ENCODE data around the gene MACF1.

MACF1 gene

GRCh38 chr1:39450956-39451606, 246.6 kb downstream of the MACF1 start:
- Histone ChIP-seq H3K4me1 (ENCODE audit: control extremely low read depth in 1 of 4, control insufficient read depth in 4 of 4, insufficient read depth in 4 of 4, low read length in 3 of 4) (no peaks in the 10 kb centered on the region), H3K27me3 (replicated peaks in 2 of 5; ENCODE audit: control insufficient read depth in 4 of 5, insufficient read depth in 5 of 5, low read length in 4 of 5) (no peaks in the 10 kb centered on the region), H3K36me3 (ENCODE audit: control insufficient read depth in 4 of 4, insufficient read depth in 4 of 4, low read length in 3 of 4) (peaks cover 59 to 93% (median 73%) of the 10 kb centered on the region in 4 experiments), H3K4me3 (ENCODE audit: control insufficient read depth in 1 of 7, extremely low read depth in 1 of 7, insufficient read depth in 4 of 7, low read depth in 2 of 7, low read length in 6 of 7) (no peak overlapping the region), H3K27ac (ENCODE audit: insufficient read depth in 1 of 2, low read depth in 1 of 2, low read length in 2 of 2, poor library complexity in 1 of 2, severe bottlenecking in 2 of 2) (no peak overlapping the region), H3K9me3 (ENCODE audit: control extremely low read depth in 1 of 5, control insufficient read depth in 4 of 5, insufficient read depth in 2 of 5, low read depth in 1 of 5, low read length in 4 of 5) (no peaks in the 10 kb centered on the region)
- no peak for DNase-seq
- 94% methylated on average over 6 of the region's 10 CpGs for WGBS (ENCODE audit: insufficient coverage)
- ChIA-PET POLR2A (no interaction called here), CTCF (no interaction called here)

- 96% methylated on average over 7 of the region's 7 CpGs for WGBS (ENCODE audit: insufficient coverage)
- Histone ChIP-seq H3K4me1 (ENCODE audit: control extremely low read depth in 1 of 4, control insufficient read depth in 4 of 4, insufficient read depth in 4 of 4, low read length in 3 of 4) (no peaks in the 10 kb centered on the region), H3K9me3 (ENCODE audit: control extremely low read depth in 1 of 5, control insufficient read depth in 4 of 5, insufficient read depth in 2 of 5, low read depth in 1 of 5, low read length in 4 of 5) (no peaks in the 10 kb centered on the region), H3K4me3 (ENCODE audit: control insufficient read depth in 1 of 7, extremely low read depth in 1 of 7, insufficient read depth in 4 of 7, low read depth in 2 of 7, low read length in 6 of 7) (no peak overlapping the region), H3K27ac (ENCODE audit: insufficient read depth in 1 of 2, low read depth in 1 of 2, low read length in 2 of 2, poor library complexity in 1 of 2, severe bottlenecking in 2 of 2) (no peak overlapping the region), H3K27me3 (replicated peaks in 2 of 5; ENCODE audit: control insufficient read depth in 4 of 5, insufficient read depth in 5 of 5, low read length in 4 of 5) (no peaks in the 10 kb centered on the region), H3K36me3 (ENCODE audit: control insufficient read depth in 4 of 4, insufficient read depth in 4 of 4, low read length in 3 of 4) (peaks cover 61 to 94% (median 75%) of the 10 kb centered on the region in 4 experiments)
- no peak for DNase-seq
- CTCF ChIA-PET = no interaction called here
- POLR2A ChIA-PET = no interaction called here
Observed at GRCh38 chr1:39452081-39452480, 247.6 kb downstream of the MACF1 start.

GRCh38 chr1:39452540-39452939, 248.0 kb downstream of the MACF1 start:
- peaks cover 62 to 94% (median 75%) of the 10 kb centered on the region in 4 experiments for H3K36me3 ChIP-seq (ENCODE audit: control insufficient read depth in 4 of 4, insufficient read depth in 4 of 4, low read length in 3 of 4)
- ChIA-PET POLR2A (no interaction called here), CTCF (no interaction called here)
- no peaks in the 10 kb centered on the region for H3K4me1 ChIP-seq (ENCODE audit: control extremely low read depth in 1 of 4, control insufficient read depth in 4 of 4, insufficient read depth in 4 of 4, low read length in 3 of 4)
- no peak overlapping the region for H3K4me3 ChIP-seq (ENCODE audit: control insufficient read depth in 1 of 7, extremely low read depth in 1 of 7, insufficient read depth in 4 of 7, low read depth in 2 of 7, low read length in 6 of 7)
- no peak overlapping the region for H3K27ac ChIP-seq (ENCODE audit: insufficient read depth in 1 of 2, low read depth in 1 of 2, low read length in 2 of 2, poor library complexity in 1 of 2, severe bottlenecking in 2 of 2)
- WGBS (ENCODE audit: insufficient coverage) = 94% methylated on average over 5 of the region's 5 CpGs
- no peaks in the 10 kb centered on the region for H3K27me3 ChIP-seq (replicated peaks in 2 of 5; ENCODE audit: control insufficient read depth in 4 of 5, insufficient read depth in 5 of 5, low read length in 4 of 5)
- no peaks in the 10 kb centered on the region for H3K9me3 ChIP-seq (ENCODE audit: control extremely low read depth in 1 of 5, control insufficient read depth in 4 of 5, insufficient read depth in 2 of 5, low read depth in 1 of 5, low read length in 4 of 5)
- no peak for DNase-seq

- WGBS (ENCODE audit: insufficient coverage) = no CpG with 5 or more reads among the region's 8 CpGs
- Histone ChIP-seq H3K27ac (ENCODE audit: insufficient read depth in 1 of 2, low read depth in 1 of 2, low read length in 2 of 2, poor library complexity in 1 of 2, severe bottlenecking in 2 of 2) (no peak overlapping the region), H3K9me3 (ENCODE audit: control extremely low read depth in 1 of 5, control insufficient read depth in 4 of 5, insufficient read depth in 2 of 5, low read depth in 1 of 5, low read length in 4 of 5) (no peaks in the 10 kb centered on the region), H3K4me3 (ENCODE audit: control insufficient read depth in 1 of 7, extremely low read depth in 1 of 7, insufficient read depth in 4 of 7, low read depth in 2 of 7, low read length in 6 of 7) (no peak overlapping the region), H3K4me1 (ENCODE audit: control extremely low read depth in 1 of 4, control insufficient read depth in 4 of 4, insufficient read depth in 4 of 4, low read length in 3 of 4) (no peaks in the 10 kb centered on the region), H3K27me3 (replicated peaks in 2 of 5; ENCODE audit: control insufficient read depth in 4 of 5, insufficient read depth in 5 of 5, low read length in 4 of 5) (no peaks in the 10 kb centered on the region), H3K36me3 (ENCODE audit: control insufficient read depth in 4 of 4, insufficient read depth in 4 of 4, low read length in 3 of 4) (peaks cover 62 to 94% (median 76%) of the 10 kb centered on the region in 4 experiments)
- DNase-seq = no peak
- ChIA-PET POLR2A (no interaction called here), CTCF (interaction anchor here (1.4 kb wide), 1 partner anchor 11 kb away, joined by 3 read pairs; no protein-coding TSS in a partner anchor)
Observed at GRCh38 chr1:39453603-39454002, 249.1 kb downstream of the MACF1 start.

- Histone ChIP-seq H3K4me1 (ENCODE audit: control extremely low read depth in 1 of 4, control insufficient read depth in 4 of 4, insufficient read depth in 4 of 4, low read length in 3 of 4) (no peaks in the 10 kb centered on the region), H3K9me3 (ENCODE audit: control extremely low read depth in 1 of 5, control insufficient read depth in 4 of 5, insufficient read depth in 2 of 5, low read depth in 1 of 5, low read length in 4 of 5) (no peaks in the 10 kb centered on the region), H3K4me3 (ENCODE audit: control insufficient read depth in 1 of 7, extremely low read depth in 1 of 7, insufficient read depth in 4 of 7, low read depth in 2 of 7, low read length in 6 of 7) (no peak overlapping the region), H3K36me3 (ENCODE audit: control insufficient read depth in 4 of 4, insufficient read depth in 4 of 4, low read length in 3 of 4) (peaks cover 58 to 98% (median 85%) of the 10 kb centered on the region in 4 experiments), H3K27ac (ENCODE audit: insufficient read depth in 1 of 2, low read depth in 1 of 2, low read length in 2 of 2, poor library complexity in 1 of 2, severe bottlenecking in 2 of 2) (no peak overlapping the region), H3K27me3 (replicated peaks in 2 of 5; ENCODE audit: control insufficient read depth in 4 of 5, insufficient read depth in 5 of 5, low read length in 4 of 5) (no peaks in the 10 kb centered on the region)
- 100% methylated on average over 4 of the region's 4 CpGs for WGBS (ENCODE audit: insufficient coverage)
- POLR2A ChIA-PET = no interaction called here
- CTCF ChIA-PET = interaction anchor here (0.8 to 1.6 kb wide), 5 partner anchors 11 to 97 kb away, joined by 3 to 6 read pairs (median 3); no protein-coding TSS in a partner anchor
- DNase-seq = no peak
Observed at GRCh38 chr1:39458991-39459390, 254.5 kb downstream of the MACF1 start.

- POLR2A ChIA-PET = no interaction called here
- CTCF ChIA-PET = no interaction called here
- no peak for DNase-seq
Observed at GRCh38 chr1:39462074-39462473, 257.6 kb downstream of the MACF1 start.

GRCh38 chr1:39466413-39467107, 262.1 kb downstream of the MACF1 start:
- Histone ChIP-seq H3K27me3 (replicated peaks in 2 of 5; ENCODE audit: control insufficient read depth in 4 of 5, insufficient read depth in 5 of 5, low read length in 4 of 5) (no peaks in the 10 kb centered on the region), H3K36me3 (ENCODE audit: control insufficient read depth in 4 of 4, insufficient read depth in 4 of 4, low read length in 3 of 4) (peaks cover 43 to 97% (median 70%) of the 10 kb centered on the region in 4 experiments), H3K4me1 (ENCODE audit: control extremely low read depth in 1 of 4, control insufficient read depth in 4 of 4, insufficient read depth in 4 of 4, low read length in 3 of 4) (no peaks in the 10 kb centered on the region), H3K9me3 (ENCODE audit: control extremely low read depth in 1 of 5, control insufficient read depth in 4 of 5, insufficient read depth in 2 of 5, low read depth in 1 of 5, low read length in 4 of 5) (no peaks in the 10 kb centered on the region), H3K4me3 (ENCODE audit: control insufficient read depth in 1 of 7, extremely low read depth in 1 of 7, insufficient read depth in 4 of 7, low read depth in 2 of 7, low read length in 6 of 7) (no peak overlapping the region), H3K27ac (ENCODE audit: insufficient read depth in 1 of 2, low read depth in 1 of 2, low read length in 2 of 2, poor library complexity in 1 of 2, severe bottlenecking in 2 of 2) (no peak overlapping the region)
- WGBS (ENCODE audit: insufficient coverage) = 97% methylated on average over 3 of the region's 3 CpGs
- DNase-seq = no peak
- POLR2A ChIA-PET = no interaction called here
- CTCF ChIA-PET = interaction anchor here (0.8 to 1.7 kb wide), 2 partner anchors 10 to 72 kb away, joined by 3 to 6 read pairs; no protein-coding TSS in a partner anchor

More at GRCh38 chr1:39462074-39462473, 257.6 kb downstream of the MACF1 start:
- Histone ChIP-seq H3K9me3 (ENCODE audit: control extremely low read depth in 1 of 5, control insufficient read depth in 4 of 5, insufficient read depth in 2 of 5, low read depth in 1 of 5, low read length in 4 of 5) (no peaks in the 10 kb centered on the region), H3K36me3 (ENCODE audit: control insufficient read depth in 4 of 4, insufficient read depth in 4 of 4, low read length in 3 of 4) (peaks cover 47 to 97% (median 75%) of the 10 kb centered on the region in 4 experiments), H3K4me3 (ENCODE audit: control insufficient read depth in 1 of 7, extremely low read depth in 1 of 7, insufficient read depth in 4 of 7, low read depth in 2 of 7, low read length in 6 of 7) (no peak overlapping the region), H3K27me3 (replicated peaks in 2 of 5; ENCODE audit: control insufficient read depth in 4 of 5, insufficient read depth in 5 of 5, low read length in 4 of 5) (no peaks in the 10 kb centered on the region), H3K27ac (ENCODE audit: insufficient read depth in 1 of 2, low read depth in 1 of 2, low read length in 2 of 2, poor library complexity in 1 of 2, severe bottlenecking in 2 of 2) (no peak overlapping the region), H3K4me1 (ENCODE audit: control extremely low read depth in 1 of 4, control insufficient read depth in 4 of 4, insufficient read depth in 4 of 4, low read length in 3 of 4) (no peaks in the 10 kb centered on the region)
- 100% methylated on average over 1 of the region's 1 CpG for WGBS (ENCODE audit: insufficient coverage)
